Cardiac fibroblast (primary cell): ENCODE results near the gene PIP5K1B.

Source experiments
- DNase-seq, 2 donors: peaks; one replicate each; pipeline versions ENCODE4 v3.0.0 to v3.0.0-alpha.2; 2010; ENCODE audit warnings: low read depth in 2 of 2
- H3K4me3 ChIP-seq, 2 donors: replicated peaks in 1 of 2; 1 replicate in 1 of 2; 2 replicates in 1 of 2; pipeline ENCODE4 v1.5.1; 2011; ENCODE audit warnings: low read depth in 2 of 2, low read length in 2 of 2, mild to moderate bottlenecking in 2 of 2, moderate library complexity in 1 of 2
- CTCF ChIP-seq: IDR thresholded peaks from one replicate; pipeline ENCODE4 v1.5.1; 2011; ENCODE audit warnings: low read depth, mild to moderate bottlenecking, low read length, inconsistent platforms

The PIP5K1B gene

GRCh38 chr9:68932458-68932857 lies 227.4 kb downstream of the PIP5K1B start:
- H3K4me3 ChIP-seq, result no peak overlapping the region
- TF ChIP-seq CTCF, result no peak
- DNase-seq, result no peak

GRCh38 chr9:68933434-68934328 lies 228.6 kb downstream of the PIP5K1B start:
- no peak overlapping the region for H3K4me3 ChIP-seq
- DNase-seq, result no peak
- TF ChIP-seq CTCF, result no peak

GRCh38 chr9:68934329-68934644 lies 229.2 kb downstream of the PIP5K1B start:
- no peak for TF ChIP-seq CTCF
- no peak for DNase-seq
- no peak overlapping the region for H3K4me3 ChIP-seq

GRCh38 chr9:68940573-68940972 lies 235.5 kb downstream of the PIP5K1B start:
- no peak overlapping the region for H3K4me3 ChIP-seq
- TF ChIP-seq CTCF, result no peak

GRCh38 chr9:68941780-68942459 lies 236.9 kb downstream of the PIP5K1B start:
- DNase-seq, result no peak
- TF ChIP-seq CTCF, result no peak
- no peak overlapping the region for H3K4me3 ChIP-seq

More at GRCh38 chr9:68940573-68940972, 235.5 kb downstream of the PIP5K1B start:
- DNase-seq, result no peak

GRCh38 chr9:68942790-68943189 lies 237.8 kb downstream of the PIP5K1B start:
- DNase-seq, result no peak

More at GRCh38 chr9:68942790-68943189, 237.8 kb downstream of the PIP5K1B start:
- no peak overlapping the region for H3K4me3 ChIP-seq
- TF ChIP-seq CTCF, result no peak
